ENCODE measurements around the gene TUBE1. TPM values are rescaled to one million over a fixed set of nuclear protein-coding genes. Genes with fewer than 3 reads are reported as not detected.

TUBE1 gene
- total and polyA plus RNA-seq, 2 of the 4 experiments (the other 2 are of a cell fraction): 7.9 to 8.6 TPM

DNA sequence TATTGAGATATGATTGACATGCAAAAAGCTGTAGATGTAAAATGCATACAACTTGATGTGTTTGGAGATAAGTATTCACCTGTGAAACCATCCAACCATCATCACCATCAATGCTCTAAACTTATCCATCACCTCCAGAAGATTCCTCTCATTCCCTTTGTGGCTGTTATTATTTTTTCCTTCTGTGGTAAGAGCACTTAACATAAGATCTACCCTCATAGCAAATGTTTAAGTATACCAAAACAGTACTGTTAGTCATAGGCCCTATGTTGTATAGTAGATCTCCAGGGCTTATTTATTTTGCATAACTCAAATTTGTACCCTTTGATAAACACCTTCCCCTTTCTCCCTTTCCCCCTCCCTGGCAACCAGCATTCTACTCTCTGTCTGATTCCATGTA is 64.5 kb downstream of the TUBE1 start:
- Histone ChIP-seq H3K4me2 (ENCODE audit: low read depth, low read length) (no peak overlapping the region), H3K18ac (ENCODE audit: low read depth, low read length) (no peak overlapping the region)

More for the DNA sequence above, 64.5 kb downstream of the TUBE1 start:
- ATAC-seq (ENCODE audit: low read depth) (peak; percentile 57), DNase-seq (no peak)
- Histone ChIP-seq H3K79me1 (ENCODE audit: low read depth in 1 of 2, low read length in 2 of 2) (no peaks in the 10 kb centered on the region), H2BK120ac (ENCODE audit: low read depth, low read length) (no peak overlapping the region), H4K5ac (ENCODE audit: low read depth, low read length) (no peak overlapping the region), H3K4ac (ENCODE audit: low read depth, low read length) (no peak overlapping the region), H3K4me1 (ENCODE audit: control insufficient read depth, insufficient read depth, low read length) (peaks cover 1% of the 10 kb centered on the region; the same call in 1 of the 2 replicates), H2AK9ac (replicated peaks; ENCODE audit: low read depth, low read length, poor library complexity) (no peak overlapping the region), H2AFZ (replicated peaks; ENCODE audit: low read length, poor library complexity) (no peak overlapping the region), H2BK15ac (ENCODE audit: low read depth, low read length) (no peak overlapping the region), H2AK5ac (ENCODE audit: low read depth, low read length) (no peak overlapping the region), H2BK5ac (ENCODE audit: low read depth, low read length, poor library complexity, severe bottlenecking) (no peak overlapping the region), H3K56ac (ENCODE audit: extremely low read depth, insufficient read depth, low read length) (no peak overlapping the region), H3K27me3 (ENCODE audit: control insufficient read depth, insufficient read depth, low read length) (no peaks in the 10 kb centered on the region), H3K27ac (ENCODE audit: insufficient read depth, low read length) (no peak overlapping the region), H4K8ac (ENCODE audit: low read depth in 2 of 2, low read length in 2 of 2) (no peak overlapping the region), H3K23ac (ENCODE audit: low read depth, low read length) (no peak overlapping the region), H4K91ac (ENCODE audit: insufficient read depth, low read depth, low read length) (no peak overlapping the region), H3K36me3 (ENCODE audit: control insufficient read depth, insufficient read depth, low read length) (no peaks in the 10 kb centered on the region), H3K9me1 (ENCODE audit: insufficient read depth, low read length) (no peaks in the 10 kb centered on the region), H3K9ac (ENCODE audit: low read depth, low read length) (no peak overlapping the region), H4K20me1 (ENCODE audit: insufficient read depth, low read length) (no peaks in the 10 kb centered on the region), H2BK20ac (ENCODE audit: low read depth, low read length) (no peak overlapping the region), H3K9me3 (ENCODE audit: control insufficient read depth, insufficient read depth, low read length) (peaks cover 3% of the 10 kb centered on the region), H3K14ac (replicated peaks; ENCODE audit: low read depth, low read length) (no peak overlapping the region), H3K4me3 (ENCODE audit: insufficient read depth, low read depth, low read length) (no peak overlapping the region)
- ChIA-PET POLR2A (ENCODE audit: unreplicated experiment) (no interaction called here), CTCF (no interaction called here)
- in situ Hi-C loops (cut with MboI; ENCODE audit: low sequenced_read_pairs) (no loop called here), dilution Hi-C loops (cut with HindIII; ENCODE audit: low sequenced_read_pairs, unreplicated experiment) (no loop called here), intact Hi-C loops (cut with micrococcal nuclease) (no loop called here)
- TF ChIP-seq MAFK (IDR thresholded peaks at IDR 0.05; ENCODE audit: low read depth, low read length): no peak
- TF ChIP-seq, protein P1, sequence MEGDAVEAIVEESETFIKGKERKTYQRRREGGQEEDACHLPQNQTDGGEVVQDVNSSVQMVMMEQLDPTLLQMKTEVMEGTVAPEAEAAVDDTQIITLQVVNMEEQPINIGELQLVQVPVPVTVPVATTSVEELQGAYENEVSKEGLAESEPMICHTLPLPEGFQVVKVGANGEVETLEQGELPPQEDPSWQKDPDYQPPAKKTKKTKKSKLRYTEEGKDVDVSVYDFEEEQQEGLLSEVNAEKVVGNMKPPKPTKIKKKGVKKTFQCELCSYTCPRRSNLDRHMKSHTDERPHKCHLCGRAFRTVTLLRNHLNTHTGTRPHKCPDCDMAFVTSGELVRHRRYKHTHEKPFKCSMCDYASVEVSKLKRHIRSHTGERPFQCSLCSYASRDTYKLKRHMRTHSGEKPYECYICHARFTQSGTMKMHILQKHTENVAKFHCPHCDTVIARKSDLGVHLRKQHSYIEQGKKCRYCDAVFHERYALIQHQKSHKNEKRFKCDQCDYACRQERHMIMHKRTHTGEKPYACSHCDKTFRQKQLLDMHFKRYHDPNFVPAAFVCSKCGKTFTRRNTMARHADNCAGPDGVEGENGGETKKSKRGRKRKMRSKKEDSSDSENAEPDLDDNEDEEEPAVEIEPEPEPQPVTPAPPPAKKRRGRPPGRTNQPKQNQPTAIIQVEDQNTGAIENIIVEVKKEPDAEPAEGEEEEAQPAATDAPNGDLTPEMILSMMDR (conservative IDR thresholded peaks at IDR 0.05; ENCODE audit: low read depth, low read length): no peak
- no peak for TF ChIP-seq BHLHE40 (IDR thresholded peaks at IDR 0.05; ENCODE audit: low read depth, low read length)
- TF ChIP-seq, protein P2, sequence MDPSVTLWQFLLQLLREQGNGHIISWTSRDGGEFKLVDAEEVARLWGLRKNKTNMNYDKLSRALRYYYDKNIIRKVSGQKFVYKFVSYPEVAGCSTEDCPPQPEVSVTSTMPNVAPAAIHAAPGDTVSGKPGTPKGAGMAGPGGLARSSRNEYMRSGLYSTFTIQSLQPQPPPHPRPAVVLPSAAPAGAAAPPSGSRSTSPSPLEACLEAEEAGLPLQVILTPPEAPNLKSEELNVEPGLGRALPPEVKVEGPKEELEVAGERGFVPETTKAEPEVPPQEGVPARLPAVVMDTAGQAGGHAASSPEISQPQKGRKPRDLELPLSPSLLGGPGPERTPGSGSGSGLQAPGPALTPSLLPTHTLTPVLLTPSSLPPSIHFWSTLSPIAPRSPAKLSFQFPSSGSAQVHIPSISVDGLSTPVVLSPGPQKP (IDR thresholded peaks at IDR 0.05; ENCODE audit: borderline replicate concordance, low read depth, low read length): no peak
- TF ChIP-seq FOS (IDR thresholded peaks at IDR 0.05; ENCODE audit: low read depth, low read length): no peak
- no peak for TF ChIP-seq RFX5 (IDR thresholded peaks at IDR 0.05; ENCODE audit: low read depth, low read length)
- TF ChIP-seq, protein P3, sequence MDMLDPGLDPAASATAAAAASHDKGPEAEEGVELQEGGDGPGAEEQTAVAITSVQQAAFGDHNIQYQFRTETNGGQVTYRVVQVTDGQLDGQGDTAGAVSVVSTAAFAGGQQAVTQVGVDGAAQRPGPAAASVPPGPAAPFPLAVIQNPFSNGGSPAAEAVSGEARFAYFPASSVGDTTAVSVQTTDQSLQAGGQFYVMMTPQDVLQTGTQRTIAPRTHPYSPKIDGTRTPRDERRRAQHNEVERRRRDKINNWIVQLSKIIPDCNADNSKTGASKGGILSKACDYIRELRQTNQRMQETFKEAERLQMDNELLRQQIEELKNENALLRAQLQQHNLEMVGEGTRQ (IDR thresholded peaks at IDR 0.05; ENCODE audit: low read depth, low read length): no peak
- no peak for TF ChIP-seq MAZ (IDR thresholded peaks at IDR 0.05; ENCODE audit: borderline replicate concordance, low read depth, low read length)
- TF ChIP-seq SMC3 (IDR thresholded peaks at IDR 0.05; ENCODE audit: low read depth, low read length): no peak
- no peak for TF ChIP-seq MXI1 (IDR thresholded peaks at IDR 0.05; ENCODE audit: borderline replicate concordance, low read depth, low read length)
- no peak for TF ChIP-seq POLR2A (IDR thresholded peaks at IDR 0.05; ENCODE audit: low read depth, low read length)
- TF ChIP-seq RCOR1 (IDR thresholded peaks at IDR 0.05; ENCODE audit: insufficient replicate concordance, low read length): no peak
- no peak for TF ChIP-seq CHD1 (IDR thresholded peaks at IDR 0.05; ENCODE audit: low read depth, low read length)
- TF ChIP-seq RAD21 (IDR thresholded peaks at IDR 0.05; ENCODE audit: low read length): no peak
- no peak for TF ChIP-seq CEBPB (IDR thresholded peaks at IDR 0.05; ENCODE audit: low read depth, low read length)
- TF ChIP-seq NFE2L2 (IDR thresholded peaks at IDR 0.05; ENCODE audit: low read depth, low read length): no peak
- BruUV-seq (replicated peaks): no TSS peak

Measured in IMR-90 (cell line).